CD14-positive monocyte (primary cell): ENCODE data around the gene NLGN1. TPM values are rescaled to one million over a fixed set of nuclear protein-coding genes. Genes with fewer than 3 reads are reported as not detected.

Source experiments
- DNase-seq, 3 donors: peaks; one replicate each; pipeline ENCODE4 v3.0.0-alpha.2; 2011 to 2022
- H2AFZ ChIP-seq: 2 replicates; pipeline ENCODE4 v1.6.0; 2012; ENCODE audit warnings: mild to moderate bottlenecking, low read depth, low read length, inconsistent platforms; ENCODE audit not compliant: insufficient read depth, poor library complexity, severe bottlenecking
- H3K27ac ChIP-seq, 2 donors: 1 replicate in 1 of 2; 2 replicates in 1 of 2; pipeline ENCODE4 v1.5.1; 2012 to 2013; ENCODE audit warnings: low read length in 2 of 2, control low read depth in 1 of 2, inconsistent platforms in 1 of 2, low read depth in 1 of 2, mild to moderate bottlenecking in 1 of 2
- H3K27me3 ChIP-seq, 2 donors: one replicate each; pipeline versions ENCODE4 v1.6.0 to v1.6.1; 2011 to 2013; ENCODE audit warnings: low read length in 2 of 2; ENCODE audit not compliant: control insufficient read depth in 2 of 2, insufficient read depth in 2 of 2
- H3K36me3 ChIP-seq, 2 donors: replicated peaks in 1 of 2; 1 replicate in 1 of 2; 2 replicates in 1 of 2; pipeline versions ENCODE4 v1.5.1 to v1.6.1; 2012 to 2013; ENCODE audit warnings: low read length in 2 of 2, control low read depth in 1 of 2, inconsistent platforms in 1 of 2, mild to moderate bottlenecking in 1 of 2; ENCODE audit not compliant: insufficient read depth in 2 of 2, control insufficient read depth in 1 of 2
- H3K4me1 ChIP-seq, 2 donors: 1 replicate in 1 of 2; 2 replicates in 1 of 2; pipeline versions ENCODE4 v1.5.1 to v1.6.1; 2012 to 2013; ENCODE audit warnings: low read length in 2 of 2, control low read depth in 1 of 2, inconsistent platforms in 1 of 2, mild to moderate bottlenecking in 1 of 2, moderate library complexity in 1 of 2; ENCODE audit not compliant: insufficient read depth in 2 of 2, control insufficient read depth in 1 of 2
- H3K4me2 ChIP-seq: replicated peaks from 2 replicates; pipeline ENCODE3; 2012; ENCODE audit warnings: low read length, moderate library complexity, mild to moderate bottlenecking; ENCODE audit not compliant: poor library complexity, severe bottlenecking; ENCODE audit errors: extremely low read depth
- H3K4me3 ChIP-seq, 3 experiments: fragments of 200-600 bp in 1 of 3; sonication (generic) in 1 of 3; replicated peaks in 1 of 3; 1 replicate in 2 of 3; 2 replicates in 1 of 3; pipeline ENCODE4 v1.5.1; 2011 to 2013; ENCODE audit warnings: low read length in 3 of 3, mild to moderate bottlenecking in 3 of 3, control low read depth in 2 of 3, low read depth in 2 of 3, inconsistent platforms in 1 of 3, moderate library complexity in 1 of 3
- H3K79me2 ChIP-seq: 2 replicates; pipeline ENCODE4 v1.6.0; 2012; ENCODE audit warnings: mild to moderate bottlenecking, control low read depth, inconsistent platforms, low read length, moderate library complexity; ENCODE audit not compliant: insufficient read depth
- H3K9ac ChIP-seq: 2 replicates; pipeline ENCODE4 v1.6.0; 2017; ENCODE audit warnings: low read length, mild to moderate bottlenecking; ENCODE audit not compliant: insufficient read depth, poor library complexity, severe bottlenecking
- H3K9me3 ChIP-seq, 2 donors: replicated peaks in 1 of 2; 1 replicate in 1 of 2; 2 replicates in 1 of 2; pipeline versions ENCODE4 v1.5.1 to v1.6.1; 2012 to 2013; ENCODE audit warnings: low read length in 2 of 2, control low read depth in 1 of 2; ENCODE audit not compliant: control insufficient read depth in 1 of 2, insufficient read depth in 1 of 2
- H4K20me1 ChIP-seq: 2 replicates; pipeline ENCODE4 v1.6.0; 2012; ENCODE audit warnings: mild to moderate bottlenecking, low read length, control low read depth, moderate library complexity; ENCODE audit not compliant: insufficient read depth
- H3K27ac Mint-ChIP-seq, 7 donors: one replicate each; pipeline ENCODE4 v1.8.0; 2020; ENCODE audit warnings: mild to moderate bottlenecking in 7 of 7, mixed read lengths in 7 of 7, moderate library complexity in 6 of 7, inconsistent platforms in 2 of 7
- H3K27me3 Mint-ChIP-seq, 3 donors: one replicate each; pipeline ENCODE4 v1.8.0; 2021 to 2022; ENCODE audit warnings: low read depth in 3 of 3, mild to moderate bottlenecking in 3 of 3, mixed read lengths in 3 of 3, moderate library complexity in 3 of 3, inconsistent platforms in 1 of 3
- H3K36me3 Mint-ChIP-seq, 2 donors: one replicate each; pipeline ENCODE4 v1.8.0; 2020; ENCODE audit warnings: mixed read lengths in 2 of 2, inconsistent platforms in 1 of 2, mild to moderate bottlenecking in 1 of 2
- H3K4me1 Mint-ChIP-seq: one replicate; pipeline ENCODE4 v1.8.0; 2020; ENCODE audit warnings: mild to moderate bottlenecking, mixed read lengths
- H3K4me3 Mint-ChIP-seq, 2 donors: one replicate each; pipeline ENCODE4 v1.8.0; 2020; ENCODE audit warnings: mild to moderate bottlenecking in 2 of 2, mixed read lengths in 2 of 2, moderate library complexity in 1 of 2
- H3K9me3 Mint-ChIP-seq, 7 donors: one replicate each; pipeline ENCODE4 v1.8.0; 2020 to 2022; ENCODE audit warnings: mixed read lengths in 7 of 7, mild to moderate bottlenecking in 6 of 7, moderate library complexity in 6 of 7, inconsistent platforms in 2 of 7
- CTCF ChIP-seq: fragments of 200-600 bp; IDR thresholded peaks from one replicate; pipeline ENCODE4 v1.8.0; 2022; ENCODE audit warnings: antibody characterized with exemption, mild to moderate bottlenecking
- WGBS: methylation state at CpG from one replicate; pipeline ENCODE4 v1.1.5; 2013; ENCODE audit warnings: missing lambda C conversion rate; ENCODE audit not compliant: insufficient coverage; 5-methylcytosine and 5-hydroxymethylcytosine counted together
- intact Hi-C, 2 donors: fragments of 100-400 bp; cut with micrococcal nuclease; formaldehyde crosslinking; loops; one replicate each; pipeline versions ENCODE4 v1.15.0 to v1.15.1; 2023
- polyA plus RNA-seq, 3 donors: library from polyadenylated mRNA; depleted of rRNA in 1 of 3; unstranded in 2 of 3; stranded (reverse) in 1 of 3; fragments of 300-500 nt in 2 of 3; fragments of >200 nt in 1 of 3; fragmentation: Illumina TruSeq in 2 of 3; gene quantifications; 1 replicate in 2 of 3; 2 replicates in 1 of 3; pipeline ENCODE4 v1.2.3, GENCODE V29; 2012 to 2021

Gene NLGN1
- polyA plus RNA-seq, 3 donors: not detected

GRCh38 chr3:174162550-174162949 lies 765.0 kb downstream of the NLGN1 start:
- no peaks in the 10 kb centered on the region for H3K4me1 ChIP-seq
- WGBS: no CpG with 5 or more reads among the region's 1 CpG
- no peak overlapping the region for H3K27ac ChIP-seq
- Mint-ChIP-seq H3K4me1 (no peaks in the 10 kb centered on the region), H3K27me3 (peaks cover 0 to 2% (median 0%) of the 10 kb centered on the region in 3 donors), H3K4me3 (no peak overlapping the region), H3K27ac (no peak overlapping the region), H3K9me3 (peaks cover 0 to 11% (median 3%) of the 10 kb centered on the region in 7 donors), H3K36me3 (no peaks in the 10 kb centered on the region)
- no peak overlapping the region for H3K9ac ChIP-seq
- no peaks in the 10 kb centered on the region for H3K79me2 ChIP-seq
- H3K27me3 ChIP-seq: no peaks in the 10 kb centered on the region
- TF ChIP-seq CTCF: no peak
- no peak overlapping the region for H2AFZ ChIP-seq
- H4K20me1 ChIP-seq: no peaks in the 10 kb centered on the region
- intact Hi-C loops: no loop called here
- no peaks in the 10 kb centered on the region for H3K9me3 ChIP-seq
- no peak overlapping the region for H3K4me3 ChIP-seq
- no peaks in the 10 kb centered on the region for H3K36me3 ChIP-seq
- no peak overlapping the region for H3K4me2 ChIP-seq
- no peak for DNase-seq

GRCh38 chr3:174168026-174168425 lies 770.5 kb downstream of the NLGN1 start:
- H3K4me3 Mint-ChIP-seq: no peak overlapping the region
- Histone ChIP-seq H3K27me3 (no peaks in the 10 kb centered on the region), H3K4me1 (no peaks in the 10 kb centered on the region), H3K27ac (no peak overlapping the region), H3K4me3 (no peak overlapping the region), H4K20me1 (no peaks in the 10 kb centered on the region), H3K4me2 (no peak overlapping the region), H3K36me3 (no peaks in the 10 kb centered on the region), H3K9me3 (peaks cover 10 to 15% of the 10 kb centered on the region in 2 donors), H3K9ac (no peak overlapping the region), H2AFZ (no peak overlapping the region), H3K79me2 (no peaks in the 10 kb centered on the region)
- H3K27ac Mint-ChIP-seq: no peak overlapping the region
- H3K9me3 Mint-ChIP-seq: peaks cover 8 to 19% (median 9%) of the 10 kb centered on the region in 7 donors
- no peak for TF ChIP-seq CTCF
- H3K4me1 Mint-ChIP-seq: no peaks in the 10 kb centered on the region
- WGBS: no CpG with 5 or more reads among the region's 1 CpG
- intact Hi-C loops: no loop called here
- DNase-seq: no peak
- H3K36me3 Mint-ChIP-seq: no peaks in the 10 kb centered on the region
- no peaks in the 10 kb centered on the region for H3K27me3 Mint-ChIP-seq
